NCI-H2196 (cell line): ENCODE results near the gene LOXHD1.

ENCODE experiments used
- DNase-seq: peaks from one replicate; lab custom pipeline; 2025; ENCODE audit not compliant: unreplicated experiment; lab: John Stamatoyannopoulos, UW

Gene LOXHD1

GRCh38 chr18:46456691-46457090, 200.3 kb downstream of the LOXHD1 start:
- DNase-seq, result no peak

- DNase-seq, result no peak
Measured at GRCh38 chr18:46452820-46453219, 204.2 kb downstream of the LOXHD1 start.

- no peak for DNase-seq
Measured at GRCh38 chr18:46449499-46449898, 207.5 kb downstream of the LOXHD1 start.

- no peak for DNase-seq
Measured at GRCh38 chr18:46449033-46449432, 208.0 kb downstream of the LOXHD1 start.

- no peak for DNase-seq
Measured at GRCh38 chr18:46448347-46448746, 208.7 kb downstream of the LOXHD1 start.

- no peak for DNase-seq
Measured at GRCh38 chr18:46447792-46448191, 209.2 kb downstream of the LOXHD1 start.

- DNase-seq, result no peak
Measured at GRCh38 chr18:46447323-46447722, 209.7 kb downstream of the LOXHD1 start.

GRCh38 chr18:46445522-46446313, 211.3 kb downstream of the LOXHD1 start:
- DNase-seq, result no peak

- no peak for DNase-seq
Measured at GRCh38 chr18:46439037-46439436, 218.0 kb downstream of the LOXHD1 start.

GRCh38 chr18:46437061-46437460, 220.0 kb downstream of the LOXHD1 start:
- no peak for DNase-seq

GRCh38 chr18:46436621-46437020, 220.4 kb downstream of the LOXHD1 start:
- no peak for DNase-seq

GRCh38 chr18:46435031-46435430, 222.0 kb downstream of the LOXHD1 start:
- DNase-seq, result no peak

GRCh38 chr18:46434629-46435028, 222.4 kb downstream of the LOXHD1 start:
- DNase-seq, result no peak

- DNase-seq, result no peak
Measured at GRCh38 chr18:46433121-46433826, 223.7 kb downstream of the LOXHD1 start.

GRCh38 chr18:46431522-46432171, 225.4 kb downstream of the LOXHD1 start:
- no peak for DNase-seq

- no peak for DNase-seq
Measured at GRCh38 chr18:46429649-46430224, 227.3 kb downstream of the LOXHD1 start.

- DNase-seq, result no peak
Measured at GRCh38 chr18:46429130-46429529, 227.9 kb downstream of the LOXHD1 start.

- DNase-seq, result no peak
Measured at GRCh38 chr18:46428368-46428767, 228.7 kb downstream of the LOXHD1 start.

- no peak for DNase-seq
Measured at GRCh38 chr18:46427216-46427995, 229.6 kb downstream of the LOXHD1 start.
